HepG2 (cell line): ENCODE results near the gene LANCL2.

Experiments
- IRF2 ChIP-seq: IDR thresholded peaks from 2 replicates; pipeline ENCODE4 v1.6.1; 2018; ENCODE audit warnings: missing genetic modification reagents, missing compliant biosample characterization
- NFATC3 ChIP-seq: sonication (generic); formaldehyde crosslinking; IDR thresholded peaks from 2 replicates; pipeline ENCODE4 v1.5.1; 2020; ENCODE audit warnings: mild to moderate bottlenecking, missing genetic modification reagents
- NR2C2 ChIP-seq: sonication (generic); formaldehyde crosslinking; IDR thresholded peaks from 2 replicates; pipeline ENCODE4 v1.4.0; 2020; ENCODE audit warnings: missing genetic modification reagents, mild to moderate bottlenecking, moderate library complexity, borderline replicate concordance
- POLR2A ChIP-seq, 2 experiments: IDR thresholded peaks; 2 replicates each; pipeline ENCODE4 v1.6.1; 2011; ENCODE audit warnings: low read depth in 2 of 2, low read length in 2 of 2, mild to moderate bottlenecking in 1 of 2, moderate library complexity in 1 of 2; ENCODE audit not compliant: insufficient read depth in 1 of 2
- RFX5 ChIP-seq: IDR thresholded peaks from 2 replicates; pipeline ENCODE4 v1.6.1; 2011; ENCODE audit warnings: low read depth, low read length, improper control_type of control experiment
- ZBTB3 ChIP-seq: sonication (generic); formaldehyde crosslinking; IDR thresholded peaks from 2 replicates; pipeline ENCODE4 v1.4.0; 2020; ENCODE audit warnings: low read depth, mild to moderate bottlenecking, moderate library complexity, missing genetic modification reagents, borderline replicate concordance
- TF ChIP-seq, protein P1 (sequence below): sonication (generic); formaldehyde crosslinking; IDR thresholded peaks from 2 replicates; pipeline ENCODE4 v1.5.0; 2020; ENCODE audit warnings: mild to moderate bottlenecking, missing genetic modification reagents, moderate library complexity
- TF ChIP-seq, protein P2 (sequence below): IDR thresholded peaks from 2 replicates; pipeline ENCODE4 v1.6.1; 2012; ENCODE audit warnings: inconsistent platforms
- TF ChIP-seq, protein P3 (sequence below): sonication (generic); formaldehyde crosslinking; IDR thresholded peaks from 2 replicates; pipeline ENCODE4 v1.4.0; 2020; ENCODE audit warnings: missing genetic modification reagents

DNA sequence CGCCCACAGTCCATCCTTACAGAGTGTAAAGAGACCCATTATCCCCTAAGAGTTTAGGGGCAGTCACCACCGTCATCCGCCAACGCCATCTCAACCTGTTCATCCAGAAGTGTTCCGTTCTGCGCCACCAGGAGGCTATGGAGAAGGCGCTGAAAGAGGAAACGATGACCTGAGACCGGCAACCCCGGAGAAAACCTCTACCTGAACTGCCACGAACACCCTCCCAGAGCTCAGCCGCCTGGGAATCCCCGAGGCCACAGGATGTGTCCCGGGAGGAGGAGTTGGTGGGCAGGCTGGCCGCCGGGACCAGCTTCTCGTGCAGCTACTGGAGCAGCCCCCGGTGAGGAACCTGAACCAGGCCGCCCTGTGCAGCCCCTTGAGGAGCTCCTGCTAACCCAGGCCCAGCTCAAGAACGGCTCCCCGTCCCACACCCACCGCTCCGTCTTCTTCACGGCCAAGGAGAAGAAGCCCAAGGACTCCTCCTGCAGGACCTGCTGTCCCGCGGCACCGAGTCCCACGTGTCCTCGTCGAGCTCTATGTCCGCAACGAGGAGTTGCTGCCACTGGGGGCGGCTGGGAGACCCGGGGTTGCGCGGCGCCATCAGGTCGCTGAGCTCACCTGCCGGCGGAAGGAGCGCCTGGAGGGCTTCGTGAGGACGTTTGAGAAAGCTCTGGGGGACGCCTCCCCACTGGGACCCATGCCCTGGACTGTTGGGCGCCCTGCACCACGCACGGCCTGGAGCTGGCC lies 21.1 kb upstream of the LANCL2 start:
- TF ChIP-seq IRF2 (CRISPR knock-in tag) (no peak), RFX5 (no peak), NR2C2 (CRISPR knock-in tag) (no peak), ZBTB3 (CRISPR knock-in tag) (no peak), NFATC3 (CRISPR knock-in tag) (no peak), POLR2A (IDR thresholded peaks at IDR 0.05; ENCODE audit: insufficient read depth in 1 of 2, low read depth in 2 of 2, low read length in 2 of 2) (no peak)
- TF ChIP-seq, protein P1, sequence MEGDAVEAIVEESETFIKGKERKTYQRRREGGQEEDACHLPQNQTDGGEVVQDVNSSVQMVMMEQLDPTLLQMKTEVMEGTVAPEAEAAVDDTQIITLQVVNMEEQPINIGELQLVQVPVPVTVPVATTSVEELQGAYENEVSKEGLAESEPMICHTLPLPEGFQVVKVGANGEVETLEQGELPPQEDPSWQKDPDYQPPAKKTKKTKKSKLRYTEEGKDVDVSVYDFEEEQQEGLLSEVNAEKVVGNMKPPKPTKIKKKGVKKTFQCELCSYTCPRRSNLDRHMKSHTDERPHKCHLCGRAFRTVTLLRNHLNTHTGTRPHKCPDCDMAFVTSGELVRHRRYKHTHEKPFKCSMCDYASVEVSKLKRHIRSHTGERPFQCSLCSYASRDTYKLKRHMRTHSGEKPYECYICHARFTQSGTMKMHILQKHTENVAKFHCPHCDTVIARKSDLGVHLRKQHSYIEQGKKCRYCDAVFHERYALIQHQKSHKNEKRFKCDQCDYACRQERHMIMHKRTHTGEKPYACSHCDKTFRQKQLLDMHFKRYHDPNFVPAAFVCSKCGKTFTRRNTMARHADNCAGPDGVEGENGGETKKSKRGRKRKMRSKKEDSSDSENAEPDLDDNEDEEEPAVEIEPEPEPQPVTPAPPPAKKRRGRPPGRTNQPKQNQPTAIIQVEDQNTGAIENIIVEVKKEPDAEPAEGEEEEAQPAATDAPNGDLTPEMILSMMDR (CRISPR knock-in tag) = no peak
- TF ChIP-seq, protein P2, sequence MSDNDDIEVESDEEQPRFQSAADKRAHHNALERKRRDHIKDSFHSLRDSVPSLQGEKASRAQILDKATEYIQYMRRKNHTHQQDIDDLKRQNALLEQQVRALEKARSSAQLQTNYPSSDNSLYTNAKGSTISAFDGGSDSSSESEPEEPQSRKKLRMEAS = no peak
- TF ChIP-seq, protein P3, sequence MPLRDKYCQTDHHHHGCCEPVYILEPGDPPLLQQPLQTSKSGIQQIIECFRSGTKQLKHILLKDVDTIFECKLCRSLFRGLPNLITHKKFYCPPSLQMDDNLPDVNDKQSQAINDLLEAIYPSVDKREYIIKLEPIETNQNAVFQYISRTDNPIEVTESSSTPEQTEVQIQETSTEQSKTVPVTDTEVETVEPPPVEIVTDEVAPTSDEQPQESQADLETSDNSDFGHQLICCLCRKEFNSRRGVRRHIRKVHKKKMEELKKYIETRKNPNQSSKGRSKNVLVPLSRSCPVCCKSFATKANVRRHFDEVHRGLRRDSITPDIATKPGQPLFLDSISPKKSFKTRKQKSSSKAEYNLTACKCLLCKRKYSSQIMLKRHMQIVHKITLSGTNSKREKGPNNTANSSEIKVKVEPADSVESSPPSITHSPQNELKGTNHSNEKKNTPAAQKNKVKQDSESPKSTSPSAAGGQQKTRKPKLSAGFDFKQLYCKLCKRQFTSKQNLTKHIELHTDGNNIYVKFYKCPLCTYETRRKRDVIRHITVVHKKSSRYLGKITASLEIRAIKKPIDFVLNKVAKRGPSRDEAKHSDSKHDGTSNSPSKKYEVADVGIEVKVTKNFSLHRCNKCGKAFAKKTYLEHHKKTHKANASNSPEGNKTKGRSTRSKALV (CRISPR knock-in tag) = no peak
